MM.1S (cell line): ENCODE data around the gene EIF4A3.

Experiments used
- DNase-seq: peaks from one replicate; pipeline ENCODE4 v3.0.0-alpha.2; 2015
- H2AFZ ChIP-seq: fragments of 300-600 bp; sonication (generic); 2 replicates; pipeline ENCODE4 v1.6.0; 2016; ENCODE audit warnings: antibody characterized with exemption, low read length
- H3F3A ChIP-seq: fragments of 300-600 bp; sonication (generic); 2 replicates; pipeline ENCODE4 v1.6.1; 2016; ENCODE audit warnings: mild to moderate bottlenecking, antibody characterized with exemption, low read length, moderate library complexity, mixed read lengths; ENCODE audit not compliant: insufficient read depth
- H3K27ac ChIP-seq: fragments of 300-600 bp; sonication (generic); 2 replicates; pipeline ENCODE4 v1.5.1; 2016; ENCODE audit warnings: mild to moderate bottlenecking, low read length
- H3K27me3 ChIP-seq: fragments of 300-600 bp; sonication (generic); replicated peaks from 2 replicates; pipeline ENCODE4 v1.6.0; 2016; ENCODE audit warnings: low read length; ENCODE audit not compliant: insufficient read depth
- H3K36me3 ChIP-seq: fragments of 300-600 bp; sonication (generic); replicated peaks from 2 replicates; pipeline ENCODE4 v1.6.1; 2016; ENCODE audit warnings: mild to moderate bottlenecking, low read length, mixed read lengths; ENCODE audit not compliant: insufficient read depth
- H3K4me1 ChIP-seq: fragments of 300-600 bp; sonication (generic); 2 replicates; pipeline ENCODE4 v1.6.1; 2016; ENCODE audit warnings: low read length, mixed read lengths
- H3K4me2 ChIP-seq: fragments of 300-600 bp; sonication (generic); 2 replicates; pipeline ENCODE4 v1.6.0; 2016; ENCODE audit warnings: low read depth, low read length
- H3K4me3 ChIP-seq: fragments of 300-600 bp; sonication (generic); 2 replicates; pipeline ENCODE4 v1.5.1; 2016; ENCODE audit warnings: low read length, mixed read lengths
- H3K79me2 ChIP-seq: fragments of 300-600 bp; sonication (generic); 2 replicates; pipeline ENCODE4 v1.6.1; 2016; ENCODE audit warnings: mixed run types, low read length, mixed read lengths
- H3K9ac ChIP-seq: fragments of 300-600 bp; sonication (generic); 2 replicates; pipeline ENCODE4 v1.6.1; 2016; ENCODE audit warnings: low read length, mixed read lengths
- H3K9me2 ChIP-seq: fragments of 300-600 bp; sonication (generic); replicated peaks from 2 replicates; pipeline ENCODE4 v1.6.1; 2016; ENCODE audit warnings: mild to moderate bottlenecking, low read length, mixed read lengths; ENCODE audit not compliant: insufficient read depth
- H3K9me3 ChIP-seq: fragments of 300-600 bp; sonication (generic); replicated peaks from 2 replicates; pipeline ENCODE4 v1.6.1; 2016; ENCODE audit warnings: mild to moderate bottlenecking, low read length, mixed read lengths; ENCODE audit not compliant: insufficient read depth
- H4K20me1 ChIP-seq: fragments of 300-600 bp; sonication (generic); 2 replicates; pipeline ENCODE4 v1.6.1; 2016; ENCODE audit warnings: mild to moderate bottlenecking, low read length, moderate library complexity, mixed read lengths; ENCODE audit not compliant: insufficient read depth
- CTCF ChIP-seq: fragments of 300-600 bp; sonication (generic); IDR thresholded peaks from 2 replicates; pipeline ENCODE4 v1.5.1; 2016; ENCODE audit warnings: antibody characterized with exemption, low read length, mixed read lengths
- EZH2 ChIP-seq: fragments of 300-600 bp; sonication (generic); optimal IDR thresholded peaks from 2 replicates; pipeline ENCODE3; 2017; ENCODE audit warnings: low read depth, mild to moderate bottlenecking, antibody characterized with exemption, low read length, mixed read lengths
- EZH2phosphoT487 ChIP-seq: fragments of 300-600 bp; sonication (generic); IDR thresholded peaks from 2 replicates; pipeline ENCODE4 v1.6.1; 2018; ENCODE audit warnings: antibody characterized with exemption, low read length

EIF4A3 gene

GRCh38 chr17:80190716-80191115 lies 43.8 kb upstream of the EIF4A3 start:
- no peak overlapping the region for H3K27ac ChIP-seq
- no peak for DNase-seq
- TF ChIP-seq EZH2phosphoT487, result no peak
- TF ChIP-seq CTCF, result no peak
- TF ChIP-seq EZH2, result no peak
- H3K9me3 ChIP-seq, result no peaks in the 10 kb centered on the region
- no peak overlapping the region for H3K4me2 ChIP-seq
- H3K9ac ChIP-seq, result no peak overlapping the region
- H3F3A ChIP-seq, result no peaks in the 10 kb centered on the region
- no peaks in the 10 kb centered on the region for H3K36me3 ChIP-seq
- no peak overlapping the region for H2AFZ ChIP-seq
- no peaks in the 10 kb centered on the region for H4K20me1 ChIP-seq
- peaks cover 89% of the 10 kb centered on the region for H3K27me3 ChIP-seq
- no peaks in the 10 kb centered on the region for H3K79me2 ChIP-seq
- H3K4me3 ChIP-seq, result no peak overlapping the region
- no peaks in the 10 kb centered on the region for H3K9me2 ChIP-seq
- no peaks in the 10 kb centered on the region for H3K4me1 ChIP-seq

- no peaks in the 10 kb centered on the region for H3K4me1 ChIP-seq
Measured at GRCh38 chr17:80189611-80190010, 42.7 kb upstream of the EIF4A3 start.

GRCh38 chr17:80187515-80187941 lies 40.6 kb upstream of the EIF4A3 start:
- H3K36me3 ChIP-seq, result no peaks in the 10 kb centered on the region
- peak overlapping the region; percentile 17; the same call in 1 of the 2 replicates for H2AFZ ChIP-seq
- H3K4me1 ChIP-seq, result no peaks in the 10 kb centered on the region
- H3K4me2 ChIP-seq, result peak overlapping the region; percentile 38
- no peaks in the 10 kb centered on the region for H4K20me1 ChIP-seq
- no peak overlapping the region for H3K27ac ChIP-seq
- H3K9me3 ChIP-seq, result no peaks in the 10 kb centered on the region
- DNase-seq, result no peak
- peak overlapping the region; percentile 30; the same call in 1 of the 2 replicates for H3K4me3 ChIP-seq
- H3K9me2 ChIP-seq, result no peaks in the 10 kb centered on the region
- no peaks in the 10 kb centered on the region for H3F3A ChIP-seq
- TF ChIP-seq EZH2, result no peak
- no peak for TF ChIP-seq EZH2phosphoT487
- TF ChIP-seq CTCF, result no peak
- H3K9ac ChIP-seq, result no peak overlapping the region
- H3K27me3 ChIP-seq, result peaks cover 83% of the 10 kb centered on the region
- H3K79me2 ChIP-seq, result no peaks in the 10 kb centered on the region

More at GRCh38 chr17:80189611-80190010, 42.7 kb upstream of the EIF4A3 start:
- Histone ChIP-seq H3K4me2 (no peak overlapping the region), H3F3A (no peaks in the 10 kb centered on the region), H3K36me3 (no peaks in the 10 kb centered on the region), H3K4me3 (no peak overlapping the region), H3K79me2 (no peaks in the 10 kb centered on the region), H3K9me3 (no peaks in the 10 kb centered on the region), H2AFZ (no peak overlapping the region), H3K27ac (no peak overlapping the region), H3K9ac (no peak overlapping the region), H3K27me3 (peaks cover 85% of the 10 kb centered on the region), H4K20me1 (no peaks in the 10 kb centered on the region), H3K9me2 (no peaks in the 10 kb centered on the region)
- DNase-seq, result no peak
- TF ChIP-seq EZH2, result no peak
- no peak for TF ChIP-seq EZH2phosphoT487
- no peak for TF ChIP-seq CTCF
